KG1 (cell line): ENCODE data around the gene LHFPL6.

ENCODE experiments used
- DNase-seq: peaks from one replicate; lab custom pipeline; 2025; lab: John Stamatoyannopoulos, UW

Gene LHFPL6

GRCh38 chr13:39385154-39385553 is 217.8 kb downstream of the LHFPL6 start:
- no peak for DNase-seq

- DNase-seq = no peak
Measured at GRCh38 chr13:39381456-39381855, 221.5 kb downstream of the LHFPL6 start.

GRCh38 chr13:39379667-39380655 is 223.0 kb downstream of the LHFPL6 start:
- DNase-seq = no peak

DNA sequence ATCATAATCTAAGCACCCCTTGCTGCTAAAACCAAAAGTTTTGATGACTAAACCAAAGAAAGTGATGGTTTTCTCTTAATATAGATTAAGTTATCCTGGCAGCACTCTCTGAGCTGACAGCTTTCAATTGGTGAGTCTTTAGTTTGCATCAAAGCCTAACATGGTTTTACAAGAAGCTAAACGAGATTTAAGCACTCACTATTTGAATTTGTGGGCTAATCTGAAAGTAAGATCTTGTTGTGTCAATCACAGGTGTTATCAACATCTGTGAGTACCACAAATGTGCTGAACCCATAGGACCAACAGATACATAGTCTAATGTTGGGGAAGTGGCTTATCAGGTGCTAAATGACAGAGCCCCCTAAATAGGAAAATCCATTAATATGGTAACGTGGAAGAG is 223.9 kb downstream of the LHFPL6 start:
- no peak for DNase-seq

GRCh38 chr13:39378306-39378705 is 224.7 kb downstream of the LHFPL6 start:
- DNase-seq = no peak

DNA sequence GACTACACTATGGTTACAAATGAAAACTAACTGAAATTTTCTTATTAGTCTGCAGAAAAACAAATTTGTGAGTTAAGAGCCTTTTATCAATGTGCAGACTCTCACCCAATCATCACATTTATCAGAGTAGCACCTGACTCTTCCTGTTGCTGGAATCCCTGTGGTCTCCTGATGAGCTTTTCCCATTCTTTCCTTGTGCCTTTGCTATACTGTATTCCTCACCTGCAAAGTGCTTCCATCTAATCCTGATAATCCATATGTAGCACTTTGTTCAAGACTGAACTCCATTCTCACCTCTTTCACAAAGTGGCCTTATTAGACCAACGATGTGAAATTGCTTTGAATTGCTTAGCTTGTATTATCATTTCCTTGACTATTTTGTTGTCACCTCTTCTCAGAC is 225.3 kb downstream of the LHFPL6 start:
- DNase-seq = no peak

DNA sequence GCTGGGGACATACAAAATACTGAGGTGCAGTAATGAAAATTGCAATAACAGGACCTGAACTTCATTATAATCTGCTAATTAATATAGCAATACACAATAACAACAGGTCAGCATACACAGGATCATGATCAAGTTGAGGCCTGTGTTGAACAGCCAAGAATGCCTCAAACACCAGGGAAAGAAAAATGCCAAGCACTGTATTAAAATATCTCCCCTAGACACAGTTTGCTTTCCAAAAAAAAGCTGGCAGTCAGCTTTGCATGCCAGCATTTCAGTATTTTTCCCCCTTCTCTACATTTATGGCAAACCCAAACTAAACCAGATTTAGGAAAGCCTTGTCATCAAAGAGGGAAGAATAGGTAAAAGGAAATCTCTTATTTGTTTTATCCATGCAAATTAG is 226.9 kb downstream of the LHFPL6 start:
- DNase-seq = no peak

GRCh38 chr13:39375601-39376000 is 227.4 kb downstream of the LHFPL6 start:
- no peak for DNase-seq

DNA sequence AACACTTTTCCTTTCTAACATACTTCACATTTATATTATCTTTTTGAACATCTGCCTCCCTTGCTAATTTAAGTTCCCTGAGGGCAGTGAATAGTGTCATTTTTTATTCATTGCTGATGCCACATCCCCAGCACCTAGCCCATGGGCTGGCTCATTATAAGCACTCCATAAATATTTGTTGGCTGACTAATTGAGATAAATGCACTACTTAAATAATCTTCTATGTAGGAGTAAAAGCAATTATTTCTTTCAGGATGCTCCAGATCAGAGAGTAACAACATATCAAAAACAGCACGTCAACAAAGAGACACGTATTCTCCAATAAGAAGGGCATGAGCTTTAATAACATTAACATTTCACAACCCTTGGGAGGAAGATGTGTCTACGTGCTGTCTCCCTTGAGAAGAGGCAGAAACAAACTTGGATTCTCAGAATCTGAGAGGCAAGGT is 228.2 kb downstream of the LHFPL6 start:
- no peak for DNase-seq

DNA sequence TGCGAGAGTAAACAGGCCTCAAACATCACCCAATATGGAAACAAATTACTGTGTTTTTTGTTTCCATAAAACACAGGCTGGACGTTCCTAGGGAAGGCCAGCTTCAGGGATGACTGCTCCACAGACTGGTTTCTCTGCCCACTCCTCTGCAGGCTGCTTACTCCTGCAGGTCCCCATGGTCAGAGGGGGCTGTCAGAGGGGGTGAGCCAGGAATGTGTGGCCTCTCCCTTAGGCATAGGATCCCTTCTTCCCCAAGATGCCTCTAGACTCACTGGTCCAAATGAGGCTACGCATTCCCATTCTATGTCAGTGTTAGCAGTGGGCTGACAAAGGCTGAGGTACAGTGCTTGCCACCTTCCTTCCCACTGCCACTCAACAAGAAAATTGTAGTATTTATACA is 229.8 kb downstream of the LHFPL6 start:
- no peak for DNase-seq

DNA sequence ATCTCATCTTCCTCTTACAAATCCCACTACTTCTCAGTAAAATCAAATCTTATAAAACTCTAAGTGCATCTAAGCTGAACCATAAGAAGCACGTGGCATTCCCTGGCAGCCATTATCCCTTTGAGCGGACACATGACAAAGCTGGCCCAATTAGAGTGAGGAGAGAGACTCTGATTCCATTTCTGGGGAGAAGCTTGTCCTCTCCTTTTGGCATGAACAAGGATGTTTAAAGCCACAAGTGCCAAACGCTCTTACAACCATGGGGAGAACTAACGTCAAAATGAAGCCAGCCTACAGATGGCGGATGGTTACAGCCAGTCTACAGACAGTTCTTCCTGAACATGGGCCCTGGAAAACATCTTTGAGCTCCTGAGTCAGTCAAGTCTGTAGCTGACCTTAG is 231.3 kb downstream of the LHFPL6 start:
- no peak for DNase-seq

DNA sequence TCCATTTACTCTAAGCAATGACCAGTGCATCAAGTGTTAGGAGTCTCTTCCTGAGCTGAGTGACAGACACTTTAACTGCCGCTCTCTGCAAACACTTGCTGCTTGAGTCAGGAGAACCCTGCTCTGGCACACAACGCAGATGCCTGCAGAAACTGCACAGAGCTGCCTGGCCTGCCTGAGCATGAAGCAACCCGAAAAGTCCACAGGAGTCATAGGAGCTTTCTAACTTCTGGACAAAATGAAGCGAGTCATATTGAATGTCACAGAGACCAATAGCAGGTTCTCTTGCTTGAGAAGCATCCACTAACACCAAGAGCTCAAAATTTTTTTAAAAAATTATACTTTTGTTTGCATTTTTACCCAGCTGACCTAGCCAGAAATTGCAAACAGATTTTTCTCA is 232.4 kb downstream of the LHFPL6 start:
- DNase-seq = no peak

DNA sequence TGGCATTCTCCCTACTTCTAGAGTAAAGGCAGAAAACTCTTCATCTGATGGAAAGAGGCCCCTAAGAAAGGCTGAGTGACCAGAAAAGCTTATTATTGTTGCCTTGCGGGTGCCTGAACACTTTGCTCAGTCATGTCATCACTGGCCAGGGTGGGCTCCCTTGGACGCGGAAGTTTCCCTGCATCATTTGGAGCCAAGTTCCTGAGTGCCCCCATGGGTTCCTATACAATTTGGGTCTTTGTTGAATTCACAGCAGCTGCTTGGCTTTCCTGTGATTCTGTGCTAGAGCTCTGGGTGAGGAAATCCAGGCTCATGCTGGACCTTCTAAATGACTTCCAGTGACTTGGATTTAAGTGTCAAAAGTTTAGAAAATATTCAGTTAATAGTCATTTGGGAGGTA is 232.9 kb downstream of the LHFPL6 start:
- no peak for DNase-seq

DNA sequence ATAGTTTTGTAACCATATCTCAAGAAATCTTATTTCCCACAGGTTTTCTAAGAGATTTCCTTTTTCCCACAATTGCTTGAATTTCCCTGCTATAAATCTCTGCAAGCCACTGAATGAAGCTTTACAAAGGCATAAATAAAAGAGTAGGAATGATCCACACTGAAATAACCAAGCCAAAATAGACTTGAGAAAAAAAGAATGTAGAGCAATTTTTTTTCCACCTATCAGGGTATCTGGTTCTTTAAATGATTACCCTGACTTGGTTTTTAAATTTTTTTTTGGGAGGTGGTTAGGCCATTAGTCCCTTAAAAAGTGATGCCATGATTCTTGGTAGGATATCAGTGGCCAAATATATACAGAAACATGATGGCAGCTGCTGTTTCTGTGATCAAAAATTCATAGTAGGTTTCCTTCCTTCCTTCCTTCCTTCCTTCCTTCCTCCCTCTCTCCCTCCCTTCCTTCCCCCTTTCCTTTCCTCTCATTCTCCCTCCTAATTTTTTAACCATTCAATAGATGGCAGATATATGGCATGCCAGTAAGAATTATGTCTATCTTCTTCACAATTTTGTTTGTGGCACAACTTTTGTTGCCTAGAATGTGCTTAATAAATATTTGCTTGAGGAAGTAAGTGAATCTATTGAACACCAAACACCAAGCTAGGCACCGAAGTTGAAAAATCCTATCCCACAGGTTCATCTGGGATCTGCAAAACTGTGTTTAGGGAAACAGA is 233.7 kb downstream of the LHFPL6 start:
- DNase-seq = no peak

GRCh38 chr13:39365879-39366278 is 237.1 kb downstream of the LHFPL6 start:
- DNase-seq = no peak

GRCh38 chr13:39364947-39365468 is 238.0 kb downstream of the LHFPL6 start:
- no peak for DNase-seq

DNA sequence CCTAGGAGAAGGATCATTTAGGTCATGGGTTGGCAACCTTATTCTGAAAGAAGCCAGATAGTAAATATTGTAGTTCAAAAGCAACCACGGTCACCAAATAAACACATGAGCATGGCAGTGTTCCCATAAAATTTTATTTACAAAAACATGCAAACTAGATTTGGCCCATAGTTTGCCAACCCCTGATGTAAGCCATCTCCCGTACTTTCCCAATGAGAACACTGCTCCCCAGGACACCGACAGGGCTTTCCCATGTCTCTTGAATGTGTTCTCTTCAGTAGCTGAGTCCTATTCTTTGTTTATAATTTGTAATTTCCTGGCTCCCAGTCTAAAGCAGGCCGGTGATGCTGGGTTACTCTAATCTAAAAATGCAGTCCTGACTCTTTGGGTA is 239.6 kb downstream of the LHFPL6 start:
- no peak for DNase-seq

GRCh38 chr13:39362652-39363381 is 240.2 kb downstream of the LHFPL6 start:
- DNase-seq = no peak

- DNase-seq = no peak
Measured at GRCh38 chr13:39353988-39354387, 249.0 kb downstream of the LHFPL6 start.

- DNase-seq = no peak
Measured at GRCh38 chr13:39350461-39350881, 252.5 kb downstream of the LHFPL6 start.

DNA sequence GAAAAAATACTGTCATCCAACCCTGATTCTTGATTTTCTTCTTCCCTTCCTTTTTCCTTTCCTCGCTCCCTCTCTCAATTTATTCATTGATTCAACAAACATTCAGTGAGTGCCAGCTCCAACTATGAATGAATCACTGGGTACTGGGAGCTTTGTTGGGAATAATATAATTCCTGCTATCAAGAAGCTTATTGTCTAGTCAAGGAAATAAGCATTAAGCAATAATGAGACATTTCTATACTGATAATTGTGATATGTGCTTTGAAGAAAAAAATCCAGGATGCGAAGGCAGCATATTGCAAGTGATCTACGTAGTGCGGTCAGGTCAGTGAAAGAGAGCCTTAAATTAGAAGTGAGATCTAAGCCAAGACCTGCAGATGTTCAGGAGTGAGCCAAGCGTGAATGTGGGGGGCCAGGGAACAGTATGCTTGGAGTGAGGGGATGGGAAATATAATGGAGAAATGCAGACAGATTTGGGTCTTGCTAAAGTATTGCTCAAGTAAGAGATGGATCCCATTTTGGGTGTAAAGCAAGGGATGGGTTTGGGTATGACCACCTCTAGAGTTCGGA is 253.5 kb downstream of the LHFPL6 start:
- no peak for DNase-seq
